ENCODE data around the gene TRPM2. TPM values are rescaled to one million over a fixed set of nuclear protein-coding genes. Genes with fewer than 3 reads are reported as not detected.
"Not testable (repeated sequence)": the region's sequence is repeated elsewhere in the genome, so short reads cannot be mapped to it uniquely, and the experiment has no call there.

The TRPM2 gene
- total RNA-seq, 1 donor from 2014 or later, result not detected

- no peak for DNase-seq (ENCODE audit: extremely low spot score, unreplicated experiment)
- TF ChIP-seq CTCF (IDR thresholded peaks at IDR 0.05), result no peak
- Mint-ChIP-seq H3K4me1 (ENCODE audit: unreplicated experiment) (no peaks in the 10 kb centered on the region), H3K9me3 (ENCODE audit: unreplicated experiment) (peaks cover 11% of the 10 kb centered on the region), H3K27ac (ENCODE audit: unreplicated experiment) (no peak overlapping the region), H3K36me3 (ENCODE audit: unreplicated experiment) (peaks cover 6% of the 10 kb centered on the region), H3K4me3 (ENCODE audit: unreplicated experiment) (no peak overlapping the region), H3K27me3 (ENCODE audit: unreplicated experiment) (peaks cover 9% of the 10 kb centered on the region)
Observed at GRCh38 chr21:44359396-44359795, 6.0 kb downstream of the TRPM2 start.

- Mint-ChIP-seq H3K9me3 (ENCODE audit: unreplicated experiment) (peaks cover 11% of the 10 kb centered on the region), H3K27ac (ENCODE audit: unreplicated experiment) (no peak overlapping the region), H3K4me3 (ENCODE audit: unreplicated experiment) (no peak overlapping the region), H3K4me1 (ENCODE audit: unreplicated experiment) (no peaks in the 10 kb centered on the region), H3K27me3 (ENCODE audit: unreplicated experiment) (peaks cover 5% of the 10 kb centered on the region), H3K36me3 (ENCODE audit: unreplicated experiment) (peaks cover 6% of the 10 kb centered on the region)
- TF ChIP-seq CTCF (IDR thresholded peaks at IDR 0.05), result no peak
- DNase-seq (ENCODE audit: extremely low spot score, unreplicated experiment), result no peak
Observed at GRCh38 chr21:44360159-44360558, 6.7 kb downstream of the TRPM2 start.

GRCh38 chr21:44361903-44362302 is 8.5 kb downstream of the TRPM2 start:
- DNase-seq (ENCODE audit: extremely low spot score, unreplicated experiment); H3K4me1 Mint-ChIP-seq (ENCODE audit: unreplicated experiment); H3K4me3 Mint-ChIP-seq (ENCODE audit: unreplicated experiment); H3K36me3 Mint-ChIP-seq (ENCODE audit: unreplicated experiment); H3K27ac Mint-ChIP-seq (ENCODE audit: unreplicated experiment); H3K27me3 Mint-ChIP-seq (ENCODE audit: unreplicated experiment): not testable (repeated sequence)
- H3K9me3 Mint-ChIP-seq (ENCODE audit: unreplicated experiment), result peaks cover 11% of the 10 kb centered on the region

GRCh38 chr21:44363278-44363677 is 9.9 kb downstream of the TRPM2 start:
- Mint-ChIP-seq H3K27ac (ENCODE audit: unreplicated experiment) (no peak overlapping the region), H3K4me3 (ENCODE audit: unreplicated experiment) (no peak overlapping the region), H3K9me3 (ENCODE audit: unreplicated experiment) (peaks cover 11% of the 10 kb centered on the region), H3K36me3 (ENCODE audit: unreplicated experiment) (peaks cover 6% of the 10 kb centered on the region), H3K4me1 (ENCODE audit: unreplicated experiment) (no peaks in the 10 kb centered on the region), H3K27me3 (ENCODE audit: unreplicated experiment) (no peaks in the 10 kb centered on the region)
- TF ChIP-seq CTCF (IDR thresholded peaks at IDR 0.05), result no peak
- no peak for DNase-seq (ENCODE audit: extremely low spot score, unreplicated experiment)

- TF ChIP-seq CTCF (IDR thresholded peaks at IDR 0.05), result no peak
- peaks cover 6% of the 10 kb centered on the region for H3K36me3 Mint-ChIP-seq (ENCODE audit: unreplicated experiment)
- no peak overlapping the region for H3K4me3 Mint-ChIP-seq (ENCODE audit: unreplicated experiment)
- DNase-seq (ENCODE audit: extremely low spot score, unreplicated experiment), result no peak
- H3K27ac Mint-ChIP-seq (ENCODE audit: unreplicated experiment), result no peak overlapping the region
- H3K4me1 Mint-ChIP-seq (ENCODE audit: unreplicated experiment), result no peaks in the 10 kb centered on the region
- H3K9me3 Mint-ChIP-seq (ENCODE audit: unreplicated experiment), result peaks cover 11% of the 10 kb centered on the region
- H3K27me3 Mint-ChIP-seq (ENCODE audit: unreplicated experiment), result no peaks in the 10 kb centered on the region
Observed at GRCh38 chr21:44364151-44365053, 11.0 kb downstream of the TRPM2 start.

All from osteocyte (in vitro differentiated cells).